ENCODE data around the gene GBE1.

GBE1 gene

DNA sequence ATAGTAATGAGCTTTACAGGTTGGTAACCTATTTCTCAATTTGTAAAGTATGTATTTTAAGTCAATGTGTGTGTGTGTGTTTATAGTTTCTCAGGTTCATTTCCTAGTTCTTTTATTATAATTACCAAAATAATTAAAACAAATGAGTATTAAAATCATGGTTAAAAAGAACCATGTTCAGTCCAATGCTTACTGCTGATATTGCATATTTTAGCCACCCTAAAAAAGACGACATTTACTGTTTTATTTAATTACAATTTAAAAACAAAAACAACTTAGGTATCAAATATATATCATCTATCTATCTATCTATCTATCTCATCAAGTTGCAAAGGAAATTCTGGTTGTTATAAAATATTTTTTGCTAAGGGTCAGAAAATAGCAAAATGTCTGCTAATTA is 203.3 kb downstream of the GBE1 start:
- Mint-ChIP-seq H3K27ac (no peak overlapping the region), H3K4me1 (no peaks in the 10 kb centered on the region), H3K4me3 (no peak overlapping the region), H3K9me3 (no peaks in the 10 kb centered on the region), H3K27me3 (no peaks in the 10 kb centered on the region), H3K36me3 (peaks cover 7% of the 10 kb centered on the region)

DNA sequence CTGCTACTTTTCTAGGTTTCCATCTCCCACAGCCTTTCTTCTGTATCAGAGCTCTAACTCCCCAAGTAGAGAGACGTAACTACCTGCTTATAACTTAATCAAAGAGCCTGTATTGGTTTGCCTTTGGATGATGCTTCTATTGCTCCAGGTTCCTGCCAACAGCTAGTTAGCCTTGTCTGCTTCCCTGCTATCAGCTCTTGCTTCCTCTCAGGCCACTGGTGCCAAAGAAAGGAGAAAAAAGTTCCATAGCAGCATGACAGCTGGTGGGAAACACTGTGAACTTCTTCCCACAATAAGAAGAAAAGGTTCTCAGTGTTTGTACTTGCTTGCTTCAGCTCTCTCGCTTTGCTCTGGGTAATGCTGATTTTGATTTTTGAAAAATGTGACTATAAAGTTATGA is 206.6 kb downstream of the GBE1 start:
- H3K27ac Mint-ChIP-seq = no peak overlapping the region
- H3K9me3 Mint-ChIP-seq = peaks cover 10% of the 10 kb centered on the region
- H3K4me3 Mint-ChIP-seq = no peak overlapping the region
- no peaks in the 10 kb centered on the region for H3K27me3 Mint-ChIP-seq
- H3K36me3 Mint-ChIP-seq = peaks cover 16% of the 10 kb centered on the region
- no peaks in the 10 kb centered on the region for H3K4me1 Mint-ChIP-seq

DNA sequence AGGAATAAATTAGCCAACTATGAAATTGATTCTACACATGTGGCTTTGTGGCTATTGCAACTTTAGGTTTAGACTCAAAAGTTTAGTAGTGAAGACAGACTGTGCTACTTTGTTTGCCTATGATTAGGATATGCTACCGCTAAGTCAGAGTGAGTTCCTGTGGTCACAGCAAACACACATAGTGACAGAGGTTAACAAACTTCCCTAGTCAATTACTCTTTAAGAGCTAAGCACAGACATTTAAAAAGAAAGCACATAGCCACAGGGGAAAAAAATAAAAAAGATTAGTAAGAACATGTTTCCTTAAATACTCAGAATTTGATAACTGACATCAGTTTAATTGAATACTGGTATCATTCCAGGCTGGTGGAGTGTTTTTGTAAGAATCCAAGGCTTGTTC is 207.1 kb downstream of the GBE1 start:
- H3K4me3 Mint-ChIP-seq = no peak overlapping the region
- no peaks in the 10 kb centered on the region for H3K27me3 Mint-ChIP-seq
- H3K36me3 Mint-ChIP-seq = peaks cover 16% of the 10 kb centered on the region
- H3K27ac Mint-ChIP-seq = no peak overlapping the region
- H3K9me3 Mint-ChIP-seq = peaks cover 10% of the 10 kb centered on the region
- H3K4me1 Mint-ChIP-seq = no peaks in the 10 kb centered on the region

DNA sequence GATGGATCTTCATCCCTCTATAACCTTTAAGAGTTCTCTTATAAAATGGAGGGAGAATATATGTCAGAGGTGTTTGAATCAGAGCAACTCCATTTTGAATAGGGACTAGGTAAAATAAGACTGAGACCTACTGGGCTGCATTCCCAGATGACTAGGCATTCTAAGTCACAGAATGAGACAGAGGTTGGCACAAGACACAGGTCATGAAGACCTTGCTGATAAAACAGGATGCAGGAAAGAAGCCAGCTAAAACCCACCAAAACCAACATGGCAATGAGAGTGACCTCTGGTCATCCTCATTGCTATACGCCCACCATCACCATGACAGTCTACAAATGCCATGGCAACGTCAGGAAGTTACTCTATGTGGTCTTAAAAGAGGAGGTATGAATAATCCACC is 211.0 kb downstream of the GBE1 start:
- no peaks in the 10 kb centered on the region for H3K4me1 Mint-ChIP-seq
- no peak overlapping the region for H3K4me3 Mint-ChIP-seq
- H3K27me3 Mint-ChIP-seq = no peaks in the 10 kb centered on the region
- H3K9me3 Mint-ChIP-seq = peaks cover 10% of the 10 kb centered on the region
- peaks cover 21% of the 10 kb centered on the region for H3K36me3 Mint-ChIP-seq
- H3K27ac Mint-ChIP-seq = no peak overlapping the region

DNA sequence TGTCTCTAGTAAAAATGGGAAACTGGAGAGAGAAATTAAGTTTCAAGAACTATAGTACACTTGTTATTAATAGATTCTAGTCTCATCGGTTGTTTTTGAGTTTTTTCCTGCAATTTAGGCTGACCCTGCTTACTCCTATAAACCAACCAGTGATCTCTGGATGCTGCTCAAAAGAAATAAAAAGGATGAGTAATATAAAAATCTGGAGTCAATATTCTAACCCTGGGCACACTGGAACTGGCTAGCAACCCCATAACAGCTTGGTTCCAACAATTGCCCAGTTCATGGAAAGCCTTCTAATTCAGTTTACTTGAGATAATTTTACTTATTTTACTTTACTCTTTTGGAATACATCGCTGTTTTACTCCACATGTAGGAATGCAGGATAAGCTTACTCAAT is 211.6 kb downstream of the GBE1 start:
- no peaks in the 10 kb centered on the region for H3K27me3 Mint-ChIP-seq
- H3K36me3 Mint-ChIP-seq = peaks cover 21% of the 10 kb centered on the region
- H3K4me3 Mint-ChIP-seq = no peak overlapping the region
- H3K27ac Mint-ChIP-seq = no peak overlapping the region
- no peaks in the 10 kb centered on the region for H3K4me1 Mint-ChIP-seq
- H3K9me3 Mint-ChIP-seq = peaks cover 10% of the 10 kb centered on the region

DNA sequence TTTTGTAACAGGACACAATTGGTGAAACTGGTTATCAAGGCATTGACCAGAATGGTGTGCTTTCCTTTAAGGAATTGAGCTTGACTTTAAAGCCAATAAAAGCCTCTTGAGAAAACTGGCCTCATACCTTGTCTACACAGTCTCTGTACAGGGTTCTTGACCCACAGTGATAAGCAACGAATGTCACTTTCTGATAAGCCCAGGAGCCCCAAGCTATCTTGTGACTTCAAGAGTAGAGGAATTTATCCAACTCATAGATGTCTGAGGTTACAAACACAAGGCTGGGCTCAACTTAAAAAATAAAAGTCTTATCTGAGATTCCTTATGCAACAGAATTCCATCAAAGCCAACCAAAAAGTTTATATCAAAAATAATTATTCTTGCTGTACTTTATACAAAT is 212.1 kb downstream of the GBE1 start:
- Mint-ChIP-seq H3K9me3 (peaks cover 10% of the 10 kb centered on the region), H3K27me3 (no peaks in the 10 kb centered on the region), H3K27ac (no peak overlapping the region), H3K4me1 (no peaks in the 10 kb centered on the region), H3K4me3 (no peak overlapping the region), H3K36me3 (peaks cover 21% of the 10 kb centered on the region)

DNA sequence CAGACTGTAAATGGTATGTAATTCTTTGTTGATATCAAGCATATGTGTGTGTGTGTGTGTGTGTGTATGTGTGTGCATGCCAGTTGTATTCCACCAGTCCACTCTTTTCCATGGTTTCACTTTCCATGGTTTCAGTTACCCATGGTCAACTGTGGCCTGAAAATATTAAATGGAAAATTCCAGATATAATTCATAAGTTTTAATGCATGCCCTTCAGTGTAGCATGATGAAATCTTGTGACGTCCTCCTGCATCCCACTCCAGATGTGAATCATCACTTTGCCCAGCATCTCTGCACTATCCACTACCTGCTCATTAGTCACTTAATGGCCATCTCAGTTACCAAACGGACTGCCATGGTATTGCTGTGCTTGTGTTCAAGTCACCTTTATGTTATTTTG is 215.9 kb downstream of the GBE1 start:
- no peak overlapping the region for H3K4me3 Mint-ChIP-seq
- no peaks in the 10 kb centered on the region for H3K9me3 Mint-ChIP-seq
- peaks cover 12% of the 10 kb centered on the region for H3K36me3 Mint-ChIP-seq
- no peak overlapping the region for H3K27ac Mint-ChIP-seq
- H3K4me1 Mint-ChIP-seq = no peaks in the 10 kb centered on the region
- no peaks in the 10 kb centered on the region for H3K27me3 Mint-ChIP-seq

DNA sequence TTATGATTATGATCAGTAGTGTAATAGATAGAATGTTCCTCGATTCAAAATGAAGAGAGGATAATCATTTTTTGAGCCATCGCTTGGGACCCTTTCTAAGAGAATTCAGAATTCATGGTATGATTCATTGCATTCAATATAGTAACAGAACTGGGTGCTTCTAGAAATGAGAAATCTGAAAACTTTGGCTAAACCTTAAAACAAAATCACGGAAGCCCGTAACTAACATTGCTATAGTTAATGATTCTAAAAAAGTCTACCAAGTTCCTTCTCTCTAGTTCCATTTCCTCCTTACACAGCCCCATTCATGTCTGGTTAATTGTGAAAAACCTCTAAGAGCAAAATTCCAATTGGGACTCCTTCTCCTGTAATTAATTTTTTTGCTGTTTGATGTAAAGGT is 217.1 kb downstream of the GBE1 start:
- no peaks in the 10 kb centered on the region for H3K27me3 Mint-ChIP-seq
- H3K36me3 Mint-ChIP-seq = peaks cover 7% of the 10 kb centered on the region
- H3K4me1 Mint-ChIP-seq = no peaks in the 10 kb centered on the region
- H3K27ac Mint-ChIP-seq = no peak overlapping the region
- no peaks in the 10 kb centered on the region for H3K9me3 Mint-ChIP-seq
- H3K4me3 Mint-ChIP-seq = no peak overlapping the region

DNA sequence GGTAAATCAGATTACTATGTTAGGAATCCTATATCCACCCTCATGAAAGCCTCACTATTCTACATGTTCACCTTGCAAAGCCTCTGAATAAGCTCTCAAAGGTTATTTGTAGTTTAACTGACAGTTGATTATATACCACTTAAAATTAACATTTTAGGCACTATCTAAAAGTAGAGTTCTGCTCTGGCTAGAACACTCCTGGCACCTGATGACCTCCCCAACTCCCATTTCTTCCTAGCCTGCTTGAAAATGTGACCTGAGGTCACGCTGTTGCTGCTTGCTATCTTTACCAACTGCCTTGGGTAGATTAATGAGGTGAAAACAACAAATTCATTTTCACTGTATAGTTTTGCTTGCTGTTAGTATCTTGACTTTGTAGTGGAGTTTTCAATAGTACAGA is 220.7 kb downstream of the GBE1 start:
- no peak overlapping the region for H3K27ac Mint-ChIP-seq
- H3K36me3 Mint-ChIP-seq = peaks cover 8% of the 10 kb centered on the region
- H3K9me3 Mint-ChIP-seq = no peaks in the 10 kb centered on the region
- H3K4me3 Mint-ChIP-seq = no peak overlapping the region
- no peaks in the 10 kb centered on the region for H3K27me3 Mint-ChIP-seq
- no peaks in the 10 kb centered on the region for H3K4me1 Mint-ChIP-seq

DNA sequence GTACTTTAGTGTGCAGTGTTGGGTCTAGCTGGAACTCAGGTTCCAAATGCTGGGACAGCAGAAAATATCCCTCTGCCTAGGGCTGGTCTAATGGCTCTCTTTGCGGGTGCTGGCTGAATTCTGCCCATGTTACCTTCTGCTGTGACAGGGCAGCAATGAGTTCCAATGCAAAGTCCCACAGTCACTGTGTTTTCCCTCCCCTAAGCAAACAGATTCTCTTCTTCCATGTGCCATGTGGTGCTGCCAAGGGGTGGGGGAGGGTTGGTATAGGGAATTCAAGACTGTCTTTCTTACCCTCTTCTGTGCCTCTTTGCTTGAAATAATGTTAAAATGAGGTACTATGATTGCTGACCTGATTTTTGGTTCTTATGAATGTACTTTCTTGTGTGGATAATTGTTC is 229.6 kb downstream of the GBE1 start:
- no peaks in the 10 kb centered on the region for H3K4me1 Mint-ChIP-seq
- peaks cover 59% of the 10 kb centered on the region for H3K36me3 Mint-ChIP-seq
- H3K9me3 Mint-ChIP-seq = peaks cover 38% of the 10 kb centered on the region
- no peak overlapping the region for H3K27ac Mint-ChIP-seq
- H3K27me3 Mint-ChIP-seq = no peaks in the 10 kb centered on the region
- no peak overlapping the region for H3K4me3 Mint-ChIP-seq

DNA sequence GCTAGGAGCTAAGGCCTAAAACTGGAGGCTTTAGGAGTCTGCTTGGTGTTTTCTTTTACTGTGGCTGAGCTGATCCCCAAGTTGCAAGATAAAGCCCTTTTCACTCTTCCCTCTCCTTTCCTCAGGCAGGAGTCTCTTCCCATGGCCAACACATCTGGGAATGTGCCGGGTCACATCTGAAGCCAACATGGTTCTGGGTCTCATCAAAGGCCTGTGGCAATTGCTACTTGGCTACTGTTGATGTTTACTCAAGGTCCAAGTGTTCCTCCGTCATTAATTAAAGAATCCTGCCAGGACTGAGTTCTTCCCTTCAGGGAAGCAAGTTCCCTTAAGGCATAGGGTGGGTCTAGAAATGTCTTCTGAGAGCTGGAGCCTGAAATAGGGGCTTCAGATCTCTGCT is 230.2 kb downstream of the GBE1 start:
- no peaks in the 10 kb centered on the region for H3K27me3 Mint-ChIP-seq
- no peak overlapping the region for H3K27ac Mint-ChIP-seq

DNA sequence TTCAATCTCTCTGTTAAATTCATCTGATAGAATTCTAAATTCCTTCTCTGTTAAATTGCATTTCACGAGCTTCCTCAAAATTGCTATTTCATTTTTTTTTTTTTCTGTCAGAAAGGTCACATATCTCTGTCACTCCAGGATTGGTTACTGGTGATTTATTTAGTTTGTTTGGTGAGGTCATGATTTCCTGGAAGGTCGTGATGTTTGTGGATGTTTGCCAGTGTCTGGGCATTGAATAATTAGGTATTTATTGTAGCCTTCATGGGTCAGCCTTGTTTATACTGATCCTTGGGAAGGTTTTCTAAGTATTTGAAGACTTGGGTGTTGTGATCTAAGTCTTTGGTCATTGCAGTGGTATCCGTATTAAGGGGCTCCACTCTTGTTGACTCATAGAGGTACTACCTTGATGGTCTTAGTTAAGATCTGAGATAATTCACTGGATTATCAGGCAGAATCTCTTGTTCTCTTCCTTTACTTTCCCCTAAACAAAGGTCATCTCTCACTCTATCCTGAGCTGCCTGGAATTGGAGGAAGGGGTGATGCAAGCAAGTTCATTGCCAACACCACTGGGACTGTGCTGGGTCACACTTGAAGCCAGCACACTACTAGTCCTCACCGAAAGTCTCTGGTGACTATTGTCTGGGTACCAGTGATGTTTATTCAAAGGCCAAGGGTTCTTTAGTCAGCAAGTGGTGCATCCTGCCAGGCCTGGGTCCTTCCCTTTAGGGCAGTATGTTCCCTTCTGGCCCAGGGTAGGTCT is 231.1 kb downstream of the GBE1 start:
- Mint-ChIP-seq H3K4me3 (no peak overlapping the region), H3K9me3 (peaks cover 44% of the 10 kb centered on the region), H3K27ac (no peak overlapping the region), H3K4me1 (no peaks in the 10 kb centered on the region), H3K27me3 (no peaks in the 10 kb centered on the region), H3K36me3 (peaks cover 59% of the 10 kb centered on the region)

More for the DNA sequence above, 230.2 kb downstream of the GBE1 start:
- Mint-ChIP-seq H3K9me3 (peaks cover 39% of the 10 kb centered on the region), H3K36me3 (peaks cover 58% of the 10 kb centered on the region), H3K4me1 (no peaks in the 10 kb centered on the region), H3K4me3 (no peak overlapping the region)

DNA sequence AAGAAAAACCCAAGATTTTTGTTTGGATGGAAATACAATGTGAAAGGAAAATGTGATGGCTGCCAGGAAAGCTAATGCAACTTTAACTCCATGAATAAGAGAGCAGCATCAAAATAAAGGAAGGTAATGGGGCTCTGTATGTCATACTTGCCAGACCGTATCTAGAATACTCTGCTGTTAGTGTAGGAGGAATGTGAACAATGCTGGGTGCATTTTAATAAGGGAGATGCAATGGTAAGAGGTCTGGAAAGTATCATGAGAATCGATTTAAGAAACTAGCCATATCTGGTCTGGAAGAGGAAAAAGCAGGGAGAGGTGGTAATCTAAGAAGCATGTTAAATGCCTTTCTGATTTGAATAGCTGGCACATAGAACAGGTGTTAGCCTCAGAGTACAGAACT is 239.6 kb downstream of the GBE1 start:
- Mint-ChIP-seq H3K27me3 (no peaks in the 10 kb centered on the region), H3K9me3 (peaks cover 11% of the 10 kb centered on the region), H3K4me1 (no peaks in the 10 kb centered on the region), H3K4me3 (no peak overlapping the region), H3K36me3 (peaks cover 11% of the 10 kb centered on the region), H3K27ac (no peak overlapping the region)

DNA sequence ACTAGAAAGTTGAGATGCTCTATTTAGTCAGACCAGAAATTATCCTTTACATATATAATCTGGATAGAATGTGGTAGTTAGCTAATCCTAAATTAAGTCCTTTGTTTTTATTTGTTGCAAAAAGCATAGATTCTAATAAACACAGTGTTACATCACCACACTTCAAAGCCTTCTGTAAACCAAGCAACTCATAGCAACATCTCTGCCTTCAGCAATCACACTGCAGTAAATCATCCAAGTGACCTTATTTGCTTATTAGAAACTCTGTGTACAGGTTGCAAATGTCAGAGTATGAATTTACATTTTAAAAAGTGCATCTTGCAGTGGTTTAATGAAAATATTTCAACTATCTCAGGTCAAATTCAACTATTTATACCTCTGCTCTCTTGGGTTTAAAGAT is 242.5 kb downstream of the GBE1 start:
- Mint-ChIP-seq H3K4me3 (no peak overlapping the region), H3K27ac (no peak overlapping the region), H3K9me3 (no peaks in the 10 kb centered on the region), H3K36me3 (peaks cover 3% of the 10 kb centered on the region), H3K27me3 (no peaks in the 10 kb centered on the region), H3K4me1 (no peaks in the 10 kb centered on the region)

DNA sequence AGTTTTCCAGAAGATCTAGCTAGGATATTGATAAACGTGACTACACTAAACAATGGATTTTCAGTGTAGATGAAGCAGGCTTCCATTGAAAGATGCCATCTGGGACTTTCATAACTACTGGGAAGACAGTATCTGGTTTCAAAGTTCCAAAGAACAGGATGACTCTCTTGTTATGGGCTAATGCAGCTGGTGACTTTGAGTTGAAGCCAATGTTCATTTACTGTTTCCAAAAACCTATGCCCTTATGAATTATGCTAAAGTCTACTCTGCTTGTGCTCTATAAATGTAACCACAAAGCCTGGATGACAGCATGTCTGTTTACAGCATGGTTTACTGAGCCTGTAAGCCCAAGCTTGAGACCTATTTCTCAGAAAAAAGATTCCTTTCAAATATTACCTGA is 245.4 kb downstream of the GBE1 start:
- Mint-ChIP-seq H3K27ac (no peak overlapping the region), H3K9me3 (no peaks in the 10 kb centered on the region), H3K36me3 (peaks cover 3% of the 10 kb centered on the region), H3K4me3 (no peak overlapping the region), H3K27me3 (no peaks in the 10 kb centered on the region), H3K4me1 (no peaks in the 10 kb centered on the region)

DNA sequence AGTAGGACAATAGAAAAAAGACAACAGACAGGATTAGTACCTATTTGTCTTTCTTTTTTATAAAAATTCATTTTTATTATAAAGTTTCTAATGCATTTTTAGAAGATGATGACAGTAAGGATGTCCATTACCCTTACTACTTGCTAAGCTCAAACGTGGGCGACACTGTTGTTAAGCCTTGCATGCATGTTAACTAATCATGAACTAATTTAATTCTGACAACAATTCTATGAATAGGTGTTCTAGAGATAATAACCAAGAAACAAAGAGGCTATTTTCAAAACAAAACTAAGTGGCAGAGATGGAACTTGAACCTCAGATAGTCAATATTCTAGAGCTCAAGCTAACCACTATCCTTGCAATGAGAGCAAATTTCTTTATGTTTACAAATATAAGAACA is 247.9 kb downstream of the GBE1 start:
- no peaks in the 10 kb centered on the region for H3K4me1 Mint-ChIP-seq
- no peak overlapping the region for H3K27ac Mint-ChIP-seq
- H3K9me3 Mint-ChIP-seq = no peaks in the 10 kb centered on the region
- no peak overlapping the region for H3K4me3 Mint-ChIP-seq
- no peaks in the 10 kb centered on the region for H3K27me3 Mint-ChIP-seq
- peaks cover 4% of the 10 kb centered on the region for H3K36me3 Mint-ChIP-seq

DNA sequence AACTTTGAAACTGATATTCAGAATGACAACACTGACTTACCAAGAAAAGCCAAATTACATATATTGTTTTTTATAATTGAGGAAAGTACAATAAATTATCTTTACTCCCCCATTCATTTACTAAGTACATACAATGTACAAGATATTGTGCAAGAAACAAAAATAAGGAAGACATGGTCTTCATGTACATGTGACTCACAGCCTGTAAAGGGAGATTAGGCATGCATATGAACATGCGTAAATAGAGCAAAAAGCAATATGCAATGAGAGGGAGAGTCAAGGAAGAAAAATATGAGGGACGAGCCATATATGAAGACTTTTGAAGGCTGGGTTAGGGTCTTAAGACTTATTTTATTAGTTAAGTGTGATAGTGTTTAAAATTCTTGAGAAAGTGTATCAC is 258.4 kb downstream of the GBE1 start:
- Mint-ChIP-seq H3K4me3 (no peak overlapping the region), H3K27me3 (no peaks in the 10 kb centered on the region), H3K4me1 (no peaks in the 10 kb centered on the region), H3K27ac (no peak overlapping the region), H3K36me3 (peaks cover 12% of the 10 kb centered on the region), H3K9me3 (no peaks in the 10 kb centered on the region)

Data from activated naive CD4-positive, alpha-beta T cell treated with anti-CD3 and anti-CD28 coated beads, Interleukin-2, amount 50 U/mL, for 24 hours (primary cell).